ENCODE results near the gene FOLR2.

FOLR2 gene

GRCh38 chr11:72267956-72268617 is 51.5 kb downstream of the FOLR2 start:
- no peak for DNase-seq (ENCODE audit: low read depth in 1 of 2, low spot score in 1 of 2)

Measured in stimulated activated CD4-positive, alpha-beta T cell treated with anti-CD3 and anti-CD28 coated beads, Interleukin-15, amount 100 ng/mL, for 1 hour (primary cell).